Bronchial epithelial cell (primary cell): Measurements from ENCODE around the gene MED12L. TPM values are rescaled to one million over a fixed set of nuclear protein-coding genes. Genes with fewer than 3 reads are reported as not detected.
"Not testable (repeated sequence)": the region's sequence is repeated elsewhere in the genome, so short reads cannot be mapped to it uniquely, and the experiment has no call there.

Experiments
- DNase-seq: peaks from one replicate; pipeline ENCODE4 v3.0.0-alpha.2; 2010; ENCODE audit warnings: low read depth
- FAIRE-seq: peaks from 2 replicates; lab custom pipeline; 2011; peaks lifted over from hg19 to GRCh38; lab: Jason Lieb, UNC
- H3K27me3 ChIP-seq: 2 replicates; pipeline ENCODE4 v1.5.1; 2011; ENCODE audit warnings: low read length; ENCODE audit not compliant: control insufficient read depth, insufficient read depth
- H3K36me3 ChIP-seq: 2 replicates; pipeline ENCODE4 v1.5.1; 2011; ENCODE audit warnings: low read length; ENCODE audit not compliant: control insufficient read depth, insufficient read depth
- H3K4me3 ChIP-seq: 2 replicates; pipeline ENCODE4 v1.5.1; 2011; ENCODE audit warnings: mild to moderate bottlenecking, low read depth, low read length, control low read depth
- CTCF ChIP-seq: IDR thresholded peaks from 2 replicates; pipeline ENCODE4 v1.5.1; 2011; ENCODE audit warnings: mild to moderate bottlenecking, moderate library complexity, low read length, control low read depth, inconsistent platforms; ENCODE audit not compliant: insufficient read depth, severe bottlenecking
- total RNA-seq: library from RNA; depleted of rRNA; stranded (reverse); fragments of >200 nt; gene quantifications from 2 replicates; pipeline ENCODE4 v1.2.1, GENCODE V29; 2014

The MED12L gene
- total RNA-seq, 1 donor from 2014 or later = 0.26 TPM

GRCh38 chr3:151051533-151051932 is 33.9 kb upstream of the MED12L start:
- no peak for TF ChIP-seq CTCF
- no peak overlapping the region for H3K4me3 ChIP-seq
- DNase-seq (no peak), FAIRE-seq (no peak)
- peaks cover 3% of the 10 kb centered on the region for H3K27me3 ChIP-seq
- no peaks in the 10 kb centered on the region for H3K36me3 ChIP-seq

DNA sequence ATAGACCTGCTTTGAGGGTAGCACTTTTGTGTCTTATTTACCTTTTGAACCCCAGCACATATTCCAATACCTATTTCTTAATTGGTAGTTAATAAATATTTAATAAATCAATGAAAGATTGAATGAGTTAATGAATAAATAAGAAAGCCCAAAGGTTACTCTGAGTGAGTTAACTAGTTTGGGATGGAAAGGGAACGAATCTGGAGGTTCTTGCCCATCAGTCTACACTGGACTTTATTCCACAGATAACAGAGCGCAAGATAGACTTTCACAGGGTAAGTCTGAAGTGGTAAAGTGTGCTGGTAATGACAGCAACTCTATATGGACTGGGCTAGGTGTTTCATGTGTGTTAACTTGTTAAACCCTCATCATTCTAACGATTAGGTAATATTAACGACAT is 33.1 kb upstream of the MED12L start:
- TF ChIP-seq CTCF = no peak
- Histone ChIP-seq H3K36me3 (no peaks in the 10 kb centered on the region), H3K4me3 (no peak overlapping the region), H3K27me3 (peaks cover 3% of the 10 kb centered on the region)
- DNase-seq (no peak), FAIRE-seq (no peak)

DNA sequence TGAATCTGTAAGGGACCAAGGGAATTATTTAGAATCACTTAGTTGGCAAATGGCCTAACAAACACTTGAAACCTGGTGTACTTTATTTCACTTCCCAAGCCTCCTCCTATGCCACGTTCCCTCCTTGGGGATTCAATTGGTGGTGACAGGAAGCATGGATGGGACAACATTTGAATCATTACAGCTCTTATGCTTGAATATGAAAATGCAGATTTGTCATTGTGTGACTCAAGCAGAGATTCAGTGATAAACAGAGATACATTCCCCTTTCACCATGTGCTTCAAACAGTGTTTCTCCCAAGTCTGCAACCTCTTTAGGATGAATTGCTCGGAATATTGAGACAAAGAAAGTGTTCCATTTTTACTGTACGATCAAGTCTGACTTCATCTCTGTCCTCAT is 32.7 kb upstream of the MED12L start:
- Histone ChIP-seq H3K36me3 (no peaks in the 10 kb centered on the region), H3K27me3 (peaks cover 3% of the 10 kb centered on the region), H3K4me3 (no peak overlapping the region)
- DNase-seq = no peak
- peak; percentile 88 for FAIRE-seq
- TF ChIP-seq CTCF = no peak

DNA sequence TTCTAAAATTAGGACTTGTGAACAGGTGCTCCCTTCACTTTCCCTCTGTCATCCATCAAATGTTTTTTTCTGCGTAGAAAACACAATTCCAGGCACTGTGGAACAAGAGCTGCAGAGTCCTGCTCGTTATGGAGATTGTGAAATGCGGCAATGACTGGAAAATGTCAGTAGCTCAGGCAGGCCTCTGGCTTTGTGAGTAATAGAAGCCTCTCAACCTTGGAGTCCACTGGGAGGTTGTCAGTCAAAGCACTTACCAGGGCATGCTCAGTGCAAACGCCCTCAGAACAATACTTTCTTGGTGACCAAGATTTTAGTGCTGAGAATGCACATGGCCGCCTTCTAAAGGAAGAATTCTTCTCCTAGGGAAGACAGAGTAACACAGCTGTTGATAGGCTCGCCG is 26.7 kb upstream of the MED12L start:
- DNase-seq = no peak
- Histone ChIP-seq H3K36me3 (no peaks in the 10 kb centered on the region), H3K27me3 (peaks cover 5% of the 10 kb centered on the region), H3K4me3 (no peak overlapping the region)
- no peak for FAIRE-seq
- no peak for TF ChIP-seq CTCF

- DNase-seq = no peak
- no peak overlapping the region for H3K4me3 ChIP-seq
- no peak for TF ChIP-seq CTCF
- peaks cover 6% of the 10 kb centered on the region for H3K27me3 ChIP-seq
- no peak for FAIRE-seq
- no peaks in the 10 kb centered on the region for H3K36me3 ChIP-seq
Observed at GRCh38 chr3:151062611-151063010, 22.9 kb upstream of the MED12L start.

DNA sequence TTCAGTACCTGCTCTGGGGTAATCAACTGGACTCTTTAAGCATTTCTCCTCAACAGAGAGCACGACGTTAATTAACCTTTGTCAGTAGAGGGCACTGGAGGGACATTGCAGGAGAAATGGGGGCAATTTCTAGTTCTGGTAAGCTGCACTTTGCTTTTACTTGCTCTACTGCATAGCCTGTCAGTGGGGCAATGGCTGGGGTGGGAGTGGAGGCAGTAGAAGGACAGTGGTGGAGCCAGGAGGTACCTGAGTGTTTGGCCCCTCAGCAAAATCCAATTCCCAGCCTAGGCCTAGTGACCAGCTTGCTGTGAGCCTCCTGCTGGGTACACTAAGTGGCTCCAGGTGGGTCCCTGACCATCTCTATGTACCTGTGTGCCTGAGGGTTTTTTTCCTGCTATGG is 18.3 kb upstream of the MED12L start:
- no peak for TF ChIP-seq CTCF
- FAIRE-seq = no peak
- Histone ChIP-seq H3K36me3 (no peaks in the 10 kb centered on the region), H3K27me3 (peaks cover 3% of the 10 kb centered on the region), H3K4me3 (no peak overlapping the region)
- peak; percentile 10 for DNase-seq

- H3K4me3 ChIP-seq, H3K36me3 ChIP-seq, FAIRE-seq, DNase-seq, H3K27me3 ChIP-seq: not testable (repeated sequence)
Observed at GRCh38 chr3:151072842-151073241, 12.6 kb upstream of the MED12L start.
